NCI-H1417 (cell line): ENCODE data around the gene PARD3B.

Experiments
- DNase-seq, 3 experiments: peaks; one replicate each; lab custom pipeline; 2025; lab: John Stamatoyannopoulos, UW

Gene PARD3B

GRCh38 chr2:204705243-204705932 is 160.1 kb downstream of the PARD3B start:
- DNase-seq: peak in 1 of 3 experiments; percentile 23

DNA sequence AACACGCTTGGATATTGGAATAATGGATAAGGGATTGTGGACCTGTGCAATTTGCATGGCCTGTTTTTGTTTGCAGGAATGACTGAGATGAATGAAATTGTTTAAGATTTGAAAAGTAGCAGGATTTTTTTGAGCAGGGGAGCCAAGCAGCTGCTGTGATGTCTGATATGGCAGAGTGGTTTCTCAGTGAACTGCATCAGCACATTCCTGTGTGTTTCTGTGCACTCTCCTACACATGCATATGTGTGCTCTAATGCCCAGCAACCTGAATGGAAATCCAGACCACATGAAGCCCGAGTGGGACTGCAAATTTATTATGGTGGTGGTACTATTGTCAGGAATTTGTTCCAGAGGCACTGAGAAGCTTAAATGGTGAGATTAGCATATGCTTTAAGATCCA is 161.7 kb downstream of the PARD3B start:
- DNase-seq: no peak

GRCh38 chr2:204713211-204713610 is 167.9 kb downstream of the PARD3B start:
- DNase-seq: no peak

DNA sequence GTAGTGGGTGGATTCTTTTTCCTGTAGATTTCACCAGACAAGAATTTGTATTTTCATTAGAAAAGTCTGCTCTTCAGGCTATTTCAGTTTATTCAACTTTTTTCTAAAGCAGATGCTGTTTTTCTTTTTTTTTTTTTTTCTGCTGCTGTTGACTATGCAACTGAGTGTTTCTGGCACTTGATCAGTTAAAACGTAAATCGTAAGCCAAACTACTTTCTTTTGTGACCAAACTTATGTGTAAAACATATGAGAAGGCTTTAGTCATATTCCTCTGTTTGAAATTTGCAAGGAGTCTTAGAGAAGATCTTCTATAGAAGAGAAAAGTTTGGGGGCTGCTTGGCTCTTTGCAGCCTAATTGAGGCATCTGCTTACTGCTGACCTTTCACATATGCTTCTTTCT is 170.1 kb downstream of the PARD3B start:
- no peak for DNase-seq

- no peak for DNase-seq
These were observed 172.3 kb downstream of the PARD3B start for GRCh38 chr2:204717591-204717990.

GRCh38 chr2:204718607-204719006 is 173.3 kb downstream of the PARD3B start:
- no peak for DNase-seq

DNA sequence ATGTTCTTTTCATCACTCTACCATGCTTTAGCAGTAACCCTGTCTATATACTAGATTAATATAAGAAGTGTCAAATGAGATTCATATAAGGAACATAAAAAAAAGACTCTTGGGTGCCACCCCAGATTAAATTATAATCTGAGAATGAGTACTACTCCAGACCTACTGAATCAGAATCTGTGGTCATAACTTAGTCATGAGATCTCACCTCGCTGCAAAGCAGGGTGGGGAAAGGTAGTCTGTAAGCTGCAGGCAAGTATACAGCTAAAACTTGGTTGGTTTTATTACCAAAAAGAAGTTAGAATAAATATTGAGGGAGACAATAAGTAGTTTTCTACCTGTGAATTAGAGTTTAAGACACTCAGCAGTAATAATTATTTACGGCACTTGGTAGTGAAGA is 175.6 kb downstream of the PARD3B start:
- no peak for DNase-seq

DNA sequence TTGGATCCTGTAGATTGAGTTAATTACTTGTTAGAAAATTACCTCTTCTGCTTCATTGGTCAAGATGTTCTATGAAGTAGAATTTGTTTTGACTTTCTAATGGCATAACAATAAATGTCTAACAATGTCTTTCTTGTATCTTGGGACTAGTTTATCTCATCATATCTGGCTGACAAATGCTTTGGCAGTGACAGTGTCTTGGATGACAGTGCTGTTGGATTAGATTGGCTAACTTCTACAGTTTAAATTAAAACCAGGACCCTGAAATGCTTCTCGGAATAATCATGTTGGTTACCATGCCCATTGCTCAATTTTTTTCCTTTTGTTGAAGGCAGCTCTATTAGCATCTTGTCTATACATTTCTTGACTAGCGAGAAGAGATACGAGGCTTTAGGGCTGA is 176.9 kb downstream of the PARD3B start:
- no peak for DNase-seq

DNA sequence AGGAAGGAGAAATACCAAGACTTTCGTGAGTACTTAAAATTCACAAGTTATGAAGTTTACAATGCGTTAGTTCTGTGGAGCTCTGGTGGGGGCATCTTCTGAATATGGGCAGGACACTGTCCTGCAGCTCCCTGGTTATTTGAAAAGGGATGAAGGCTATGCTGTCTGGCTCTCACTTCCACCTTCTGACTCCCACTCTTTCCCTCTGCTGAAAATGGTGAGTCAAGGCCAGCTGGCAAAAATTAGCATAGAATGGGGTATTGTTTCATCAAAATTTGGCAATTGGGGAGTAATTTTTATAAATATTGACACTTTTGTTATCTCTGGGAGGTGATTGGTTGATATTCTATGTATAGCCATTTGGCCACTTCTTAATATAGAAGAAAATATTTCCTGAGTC is 177.4 kb downstream of the PARD3B start:
- no peak for DNase-seq

GRCh38 chr2:204725693-204726360 is 180.6 kb downstream of the PARD3B start:
- DNase-seq: no peak

- DNase-seq: no peak
These were observed 181.6 kb downstream of the PARD3B start for GRCh38 chr2:204726831-204727230.

DNA sequence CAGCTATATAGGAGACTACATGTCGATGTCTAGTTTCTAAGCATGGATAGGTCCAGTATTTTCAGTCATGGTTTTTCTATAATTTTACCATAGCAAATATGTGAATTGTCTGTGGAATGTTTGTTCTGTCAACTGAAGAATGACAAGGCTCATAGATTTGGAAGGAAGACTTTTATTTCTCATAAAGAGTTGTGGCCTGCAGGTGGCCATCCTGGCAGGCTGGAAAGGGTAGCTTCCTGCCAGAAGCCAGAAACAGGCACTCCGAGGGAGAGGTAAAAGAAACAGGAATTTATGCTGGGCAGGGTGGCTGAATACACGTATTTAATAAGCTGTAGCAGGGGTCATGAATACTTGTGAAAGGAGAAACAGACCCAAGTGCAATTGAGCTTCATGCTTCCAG is 182.1 kb downstream of the PARD3B start:
- DNase-seq: no peak

GRCh38 chr2:204730603-204731002 is 185.3 kb downstream of the PARD3B start:
- no peak for DNase-seq

- DNase-seq: no peak
These were observed 186.7 kb downstream of the PARD3B start for GRCh38 chr2:204732019-204732418.

DNA sequence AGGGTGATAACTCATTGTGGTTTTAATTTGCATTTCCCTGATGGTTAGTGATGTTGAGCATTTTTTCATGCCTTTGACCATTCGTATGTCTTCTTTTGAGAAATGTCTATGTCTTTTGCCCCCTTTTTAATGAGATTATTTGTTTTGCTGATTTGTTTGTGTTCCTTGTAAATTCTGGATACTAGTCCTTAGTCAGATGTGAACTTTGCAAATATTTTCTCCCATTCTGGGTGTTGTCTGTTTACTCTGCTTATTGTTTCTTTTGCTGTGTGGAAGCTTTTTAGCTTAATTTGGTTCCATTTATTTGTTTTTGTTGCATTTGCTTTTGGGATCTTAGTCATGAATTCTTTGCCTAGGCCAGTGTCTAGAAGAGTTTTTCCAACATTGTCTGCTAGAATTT is 192.0 kb downstream of the PARD3B start:
- DNase-seq: no peak

- DNase-seq: no peak
These were observed 193.4 kb downstream of the PARD3B start for GRCh38 chr2:204738721-204739120.

DNA sequence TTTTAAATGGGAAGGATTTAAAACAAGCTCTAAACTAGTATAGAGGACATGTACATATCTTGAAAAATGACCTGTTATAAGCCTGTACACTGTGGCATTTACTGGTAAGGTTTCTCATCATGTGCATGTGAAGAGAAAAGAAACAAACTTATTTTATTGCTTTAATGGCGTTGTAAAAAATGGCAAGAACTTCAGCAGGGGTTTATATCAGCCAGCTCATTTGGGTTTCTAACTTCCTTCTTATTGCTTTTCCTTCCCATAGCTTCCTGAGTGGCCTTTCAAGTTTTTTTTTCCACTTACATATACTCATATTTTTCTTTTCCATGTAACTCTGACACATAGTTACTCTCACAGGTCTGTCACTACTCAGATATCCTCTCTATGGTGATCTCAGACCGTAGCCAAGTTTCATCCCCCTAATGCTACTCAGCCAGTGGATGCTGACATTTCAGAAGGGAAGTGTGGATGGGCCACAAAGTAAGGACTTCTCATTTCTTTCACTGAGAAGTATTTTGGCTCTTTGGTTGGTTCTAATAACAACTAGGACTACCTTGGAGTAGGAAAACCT is 198.2 kb downstream of the PARD3B start:
- DNase-seq: no peak

GRCh38 chr2:204744506-204744905 is 199.2 kb downstream of the PARD3B start:
- no peak for DNase-seq

DNA sequence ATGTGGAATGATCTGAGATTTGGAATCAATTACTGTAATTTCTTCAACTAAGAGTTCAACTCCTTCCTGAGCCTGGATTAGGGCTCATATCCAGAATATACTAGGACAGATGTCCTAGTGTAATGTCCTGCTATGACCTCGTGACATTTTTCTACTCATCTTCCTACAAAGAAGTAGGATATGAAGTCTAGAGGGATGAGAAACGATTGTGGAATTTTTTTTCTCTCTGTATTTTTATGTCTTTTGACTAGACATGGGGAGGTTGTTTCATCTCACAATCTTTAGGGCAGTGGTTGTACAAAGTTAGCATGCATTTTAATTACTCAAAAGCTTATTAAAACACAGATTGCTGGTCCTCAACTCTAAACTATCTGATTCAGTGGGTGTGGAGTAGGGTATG is 203.0 kb downstream of the PARD3B start:
- no peak for DNase-seq

DNA sequence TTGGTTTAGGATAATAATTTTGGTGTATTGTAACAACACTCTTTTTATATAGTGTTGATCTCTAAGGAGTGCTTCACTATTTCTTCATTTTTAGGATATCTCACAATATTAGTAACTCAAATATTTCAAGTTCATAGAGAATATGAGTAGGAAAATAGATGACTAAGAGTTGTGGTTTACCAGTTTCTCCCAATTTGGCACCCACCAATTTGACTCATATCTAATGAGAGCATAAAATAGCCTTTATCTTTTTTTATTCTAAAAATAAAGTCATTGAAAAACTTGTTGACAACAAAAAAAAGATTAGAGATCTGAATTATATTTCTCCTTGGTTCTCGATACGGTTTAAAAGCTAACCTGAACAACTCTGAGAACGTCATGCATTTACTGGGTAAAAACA is 204.0 kb downstream of the PARD3B start:
- no peak for DNase-seq

- no peak for DNase-seq
These were observed 205.1 kb downstream of the PARD3B start for GRCh38 chr2:204750389-204750788.

DNA sequence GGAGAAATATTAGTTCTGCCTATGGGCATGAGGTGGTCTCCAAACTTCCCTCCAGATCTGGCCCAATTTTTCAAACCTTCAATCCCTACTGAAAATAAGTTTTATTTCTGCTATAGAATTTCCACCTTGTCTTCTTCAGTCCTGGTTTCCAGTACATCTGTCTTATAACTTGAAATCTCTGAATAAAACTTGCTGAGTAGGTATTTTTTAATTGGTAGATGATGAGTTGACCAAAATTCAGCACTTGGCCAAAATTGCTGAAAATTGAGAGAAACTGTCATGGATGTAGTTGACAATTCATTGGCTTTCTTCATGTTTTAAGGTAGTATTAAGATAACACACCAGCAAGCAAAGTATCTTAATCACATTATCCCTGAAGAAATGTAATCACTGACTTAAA is 206.2 kb downstream of the PARD3B start:
- DNase-seq: no peak

DNA sequence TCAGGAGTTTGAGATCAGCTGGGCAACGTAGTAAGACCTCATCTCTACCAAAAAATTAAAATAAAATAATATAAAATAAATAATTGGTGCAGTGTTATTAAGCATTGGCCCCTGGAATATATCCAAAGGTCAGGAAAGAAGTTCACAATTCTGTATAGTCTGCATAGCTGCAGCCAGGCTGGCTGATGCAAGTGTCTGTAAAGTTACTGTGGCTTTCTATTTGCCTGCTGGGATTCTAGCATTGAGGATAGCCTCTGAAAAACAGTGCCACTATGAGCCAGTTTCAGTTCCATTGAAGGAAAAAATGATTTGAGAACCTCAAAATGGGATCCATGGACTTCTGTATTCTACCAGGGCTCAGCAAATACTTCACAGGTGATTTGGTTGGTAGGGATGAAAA is 208.6 kb downstream of the PARD3B start:
- peak in 1 of 3 experiments; percentile 21 for DNase-seq

- DNase-seq: no peak
These were observed 209.6 kb downstream of the PARD3B start for GRCh38 chr2:204754898-204755297.
